Left renal pelvis (tissue), 4 donors: ENCODE measurements around the gene GREB1L. TPM values are rescaled to one million over a fixed set of nuclear protein-coding genes. Genes with fewer than 3 reads are reported as not detected.
"Not testable (repeated sequence)": the region's sequence is repeated elsewhere in the genome, so short reads cannot be mapped to it uniquely, and the experiment has no call there.

Experiments used
- DNase-seq, 4 donors: peaks; one replicate each; pipeline ENCODE4 v3.0.0-alpha.2; 2013; ENCODE audit warnings: low read depth in 4 of 4, low spot score in 3 of 4
- polyA plus RNA-seq, 4 donors: library from polyadenylated mRNA; unstranded; fragments of 120-200 nt; gene quantifications; one replicate each; pipeline ENCODE4 v1.2.1, GENCODE V29; 2013; ENCODE audit not compliant: insufficient read length in 4 of 4

Gene GREB1L
- polyA plus RNA-seq, 4 donors = 2.6 to 6.7 (median 3.7) TPM

DNA sequence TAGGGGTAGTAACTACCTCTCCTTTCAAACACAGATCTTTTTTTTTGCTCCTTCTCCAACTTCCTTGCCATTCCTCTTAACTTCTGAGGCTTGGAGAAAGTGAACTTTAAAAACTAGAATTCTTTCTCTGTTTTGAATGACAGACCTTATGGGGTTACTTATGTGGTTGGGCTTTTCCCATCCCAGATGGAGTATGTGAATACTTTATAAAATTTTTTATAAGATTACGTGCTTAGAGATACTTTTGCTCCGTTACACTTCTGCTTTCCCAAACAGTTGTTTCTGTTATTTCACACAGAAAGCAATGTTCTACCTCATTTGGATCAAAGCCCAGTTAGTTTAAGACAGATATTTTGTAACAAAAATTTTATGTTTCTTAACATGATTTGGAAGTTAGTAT, 20.2 kb downstream of the GREB1L start:
- no peak for DNase-seq

DNA sequence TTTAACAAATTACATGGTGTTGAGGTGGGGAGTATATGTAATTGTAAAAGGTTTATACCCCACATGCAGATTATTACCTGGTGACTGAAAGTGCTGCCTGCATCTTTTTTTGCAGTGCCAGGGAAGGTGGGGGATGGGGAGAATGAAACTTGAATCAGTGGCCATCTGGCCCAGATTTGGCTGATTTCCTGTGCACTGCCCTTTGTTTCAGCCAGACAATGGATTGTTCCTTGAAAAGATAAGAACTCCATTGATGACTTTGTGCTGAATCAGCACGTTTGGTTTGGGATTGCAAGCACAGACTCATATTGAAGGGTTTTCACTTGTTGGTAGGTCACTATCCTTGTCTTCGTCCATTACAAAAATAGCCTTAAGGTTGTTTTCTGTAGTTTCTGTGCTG, 20.9 kb downstream of the GREB1L start:
- DNase-seq = no peak

DNA sequence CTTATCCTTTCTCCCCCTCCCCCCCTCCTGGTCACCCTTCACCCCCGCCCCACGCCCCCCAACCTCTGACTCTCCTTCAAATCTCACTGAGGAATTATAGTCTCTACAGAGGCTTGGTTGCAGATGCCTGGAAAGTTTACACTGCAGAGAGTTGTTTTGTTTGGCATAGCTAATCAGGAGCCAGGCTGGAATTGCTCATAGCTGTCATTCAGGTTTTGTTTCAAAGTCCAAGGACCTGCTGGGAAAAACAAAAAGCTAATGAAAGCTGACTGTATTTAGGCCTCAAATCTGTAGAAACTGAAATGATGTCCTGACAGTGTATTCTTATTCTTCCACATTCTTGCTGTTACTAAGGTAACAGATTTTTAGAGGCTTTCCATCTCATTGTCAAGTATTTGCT, 22.6 kb downstream of the GREB1L start:
- peak in 2 of 4 donors; percentile 46 to 55 for DNase-seq

DNA sequence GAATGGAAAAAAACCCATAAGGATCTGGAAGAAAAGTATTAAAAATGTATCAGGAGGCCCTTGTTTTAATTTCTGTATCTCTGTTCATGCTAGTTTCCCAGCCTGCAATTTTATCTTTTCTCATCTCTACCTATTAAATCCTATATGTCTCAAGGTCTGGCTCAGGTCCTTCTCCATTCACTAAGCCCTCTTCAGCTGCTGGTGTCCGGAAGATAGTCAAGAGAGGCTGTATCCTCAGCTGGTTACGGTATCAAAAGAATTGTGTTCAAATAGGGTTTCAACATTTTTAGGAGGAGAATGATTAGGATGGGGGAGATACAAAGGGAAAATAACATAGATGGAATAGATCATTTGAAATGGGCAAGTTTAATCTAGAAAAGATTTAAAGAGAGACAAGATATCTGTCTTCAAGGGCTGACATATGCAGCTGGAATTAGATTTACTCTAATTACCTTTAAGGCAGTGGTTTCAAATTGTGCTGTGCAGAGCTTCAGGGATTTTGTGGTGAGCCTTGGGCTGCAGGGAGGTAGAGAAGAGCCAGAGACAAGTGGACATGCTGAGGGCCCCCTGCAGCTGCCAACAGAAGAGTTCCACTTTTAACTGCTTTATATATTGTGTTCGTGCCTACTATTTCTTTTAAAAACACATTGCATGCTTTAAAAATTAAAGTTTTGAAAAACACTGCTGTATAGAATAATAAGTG, 24.1 kb downstream of the GREB1L start:
- no peak for DNase-seq

DNA sequence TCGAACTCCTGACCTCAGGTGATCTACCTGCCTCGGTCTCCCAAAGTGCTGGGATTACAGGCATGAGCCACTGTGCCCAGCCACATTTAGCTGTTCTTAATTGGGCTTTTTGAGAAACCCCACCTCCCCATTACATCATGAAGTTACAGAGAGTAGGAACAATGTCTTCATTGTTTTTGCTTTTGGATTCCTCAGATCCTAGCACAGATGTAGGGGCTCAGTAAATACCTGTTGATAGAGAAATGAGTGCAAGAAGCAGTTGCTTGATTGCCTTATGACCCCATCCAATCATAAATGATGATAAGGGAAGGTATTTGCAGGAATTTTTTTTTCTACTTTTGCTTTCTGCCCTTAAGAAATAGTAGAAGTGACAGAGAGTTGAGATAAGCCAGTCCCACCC, 25.4 kb downstream of the GREB1L start:
- DNase-seq = no peak

DNA sequence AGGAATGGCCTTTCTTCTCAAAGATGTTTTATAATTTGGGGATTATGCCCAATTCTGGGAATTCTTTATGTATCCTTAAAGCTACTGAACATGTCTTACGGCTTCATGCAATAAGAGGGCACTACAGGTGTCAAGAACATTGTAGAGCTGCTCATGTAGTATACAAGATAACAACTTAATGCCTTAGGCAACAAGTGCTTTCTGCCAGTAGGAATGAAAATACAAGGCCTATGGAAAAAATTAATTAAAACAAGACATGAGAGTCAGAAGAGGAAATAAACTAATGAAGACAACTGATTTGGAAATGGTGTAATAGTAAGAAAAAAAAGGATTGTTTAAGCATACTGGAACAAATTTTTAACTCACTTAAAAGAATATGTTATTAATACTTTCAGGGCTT, 27.3 kb downstream of the GREB1L start:
- DNase-seq = no peak

DNA sequence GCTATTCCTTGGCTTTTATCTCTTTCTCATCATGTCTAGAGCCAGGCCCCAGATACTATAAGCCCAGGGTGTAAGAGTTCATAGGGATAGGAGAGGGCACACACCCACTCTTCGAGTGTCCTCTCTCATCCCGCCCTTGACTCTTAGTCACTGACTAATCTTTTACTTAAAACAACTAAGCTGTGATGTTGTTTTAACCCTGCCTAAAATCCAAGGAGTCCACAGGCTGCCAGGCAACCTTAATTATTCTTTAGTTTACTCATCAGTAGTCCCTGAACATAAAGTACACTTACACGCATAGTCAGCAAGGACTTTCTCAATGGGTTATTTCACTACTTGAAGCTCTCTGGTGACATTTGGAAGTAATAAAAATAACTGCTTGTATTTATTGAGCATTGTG, 28.4 kb downstream of the GREB1L start:
- DNase-seq = no peak

DNA sequence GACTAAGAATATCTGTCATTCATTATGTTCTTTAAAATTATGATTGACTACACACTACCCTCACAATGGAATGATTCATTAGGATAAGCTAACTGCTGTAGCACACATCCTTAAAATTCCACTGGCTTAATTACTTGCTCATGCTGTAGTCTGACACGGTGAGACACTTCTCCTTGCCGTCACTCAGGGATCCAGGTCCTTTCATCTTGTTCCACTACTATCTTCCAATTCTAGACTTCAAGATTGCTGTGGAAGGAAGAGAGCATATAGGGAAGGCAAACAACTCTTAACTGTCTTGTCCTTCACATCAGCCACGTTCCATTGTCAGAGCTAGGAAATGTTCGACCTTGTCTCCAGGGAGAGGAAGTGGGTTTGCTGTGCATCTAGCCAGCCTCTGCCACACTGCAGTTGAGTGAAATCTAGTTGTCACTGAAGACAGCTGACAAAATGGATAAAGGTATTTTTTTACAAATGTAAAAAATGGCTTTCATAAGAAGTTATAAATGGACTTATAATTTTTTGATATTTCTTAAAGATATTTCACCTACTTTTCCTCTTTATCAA, 30.1 kb downstream of the GREB1L start:
- no peak for DNase-seq

DNA sequence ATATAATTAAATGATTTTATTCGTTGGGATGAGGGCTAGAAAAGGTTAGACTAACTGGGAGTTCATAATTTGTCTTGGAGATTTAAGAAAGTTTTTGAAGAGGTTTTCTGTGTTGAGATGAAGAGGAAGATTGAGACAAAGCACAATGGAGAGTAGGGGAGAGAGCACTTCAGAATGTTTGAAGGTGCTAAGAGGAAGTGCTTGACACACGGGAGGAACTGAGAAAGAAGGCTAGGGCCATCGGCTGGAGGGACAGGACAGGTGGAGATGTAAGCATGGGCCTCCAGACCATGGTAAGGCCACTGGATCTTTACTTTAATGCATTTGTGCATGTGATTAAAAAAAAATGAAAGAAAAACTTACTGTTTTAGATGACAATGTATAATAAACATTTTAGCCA, 31.5 kb downstream of the GREB1L start:
- no peak for DNase-seq

DNA sequence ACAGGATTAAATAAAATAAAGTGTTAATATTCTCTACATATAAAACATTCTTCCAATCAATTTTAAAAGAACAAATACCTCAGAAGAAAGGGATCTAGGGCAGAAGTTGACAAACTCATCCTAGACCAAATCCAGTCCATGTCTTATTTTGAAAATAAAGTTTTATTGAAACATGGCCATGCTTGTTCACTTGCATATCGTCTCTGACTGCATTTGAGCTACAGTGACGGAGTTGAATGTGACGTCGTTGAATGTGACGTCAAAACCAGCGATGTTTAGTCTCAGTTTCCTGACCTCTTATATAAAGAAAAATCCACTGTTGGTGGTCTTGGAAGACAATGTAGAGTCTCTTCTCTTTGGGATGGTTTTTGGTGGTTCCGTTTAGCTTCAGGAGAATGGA, 33.6 kb downstream of the GREB1L start:
- no peak for DNase-seq

DNA sequence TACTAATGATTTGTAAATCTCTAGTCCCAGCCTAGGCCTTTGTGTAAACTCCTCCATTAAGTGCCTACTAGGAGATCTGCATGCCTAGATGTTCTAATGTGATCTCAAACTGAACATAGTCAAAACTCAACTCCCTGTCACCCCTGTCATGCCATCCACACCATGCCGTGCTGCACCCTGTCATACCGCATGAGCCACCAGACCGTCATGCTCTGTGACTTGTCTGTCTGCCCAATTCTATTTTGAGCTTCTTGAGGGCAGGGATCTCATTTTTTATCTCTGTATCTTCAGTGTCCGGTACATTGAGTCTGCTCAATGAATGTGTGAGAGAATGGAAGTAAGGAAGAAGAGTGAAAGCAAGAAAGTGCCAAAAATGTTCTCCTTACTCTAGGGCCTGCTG, 35.5 kb downstream of the GREB1L start:
- DNase-seq = no peak

DNA sequence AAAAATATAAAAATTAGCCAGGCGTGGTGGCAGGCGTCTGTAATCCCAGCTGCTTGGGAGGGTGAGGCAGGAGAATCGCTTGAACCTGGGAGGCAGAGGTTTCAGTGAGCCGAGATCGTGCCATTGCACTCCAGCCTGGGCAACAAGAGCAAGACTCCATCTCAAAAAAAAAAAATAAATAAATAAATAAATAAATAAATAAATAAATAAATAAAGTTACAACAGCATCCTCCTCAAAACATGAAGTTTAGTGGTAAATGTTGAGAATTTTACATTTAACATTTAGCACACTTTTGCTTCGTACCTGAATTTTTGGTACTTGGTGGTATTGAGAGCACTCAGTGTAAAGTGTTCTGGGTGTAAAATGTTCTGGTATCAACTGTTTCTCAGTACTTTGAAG, 36.2 kb downstream of the GREB1L start:
- not testable (repeated sequence) for DNase-seq

DNA sequence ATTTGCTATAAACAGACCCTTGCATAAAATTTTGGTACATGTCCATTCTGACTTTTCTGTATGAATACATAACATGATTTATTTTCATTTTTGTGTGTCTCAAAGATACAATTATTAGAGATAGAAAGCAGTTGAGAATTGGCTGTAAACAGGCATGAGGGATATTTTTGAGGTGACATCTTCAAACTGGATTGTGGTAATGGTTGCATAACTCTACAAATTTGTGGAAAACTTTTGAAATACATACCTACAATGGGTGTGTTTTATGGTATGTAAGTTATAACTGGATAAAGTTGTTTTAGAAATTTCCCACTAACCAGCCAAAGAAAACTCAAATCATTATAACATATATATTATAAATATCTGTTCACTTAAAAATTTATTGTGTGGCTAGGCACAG, 39.6 kb downstream of the GREB1L start:
- no peak for DNase-seq

DNA sequence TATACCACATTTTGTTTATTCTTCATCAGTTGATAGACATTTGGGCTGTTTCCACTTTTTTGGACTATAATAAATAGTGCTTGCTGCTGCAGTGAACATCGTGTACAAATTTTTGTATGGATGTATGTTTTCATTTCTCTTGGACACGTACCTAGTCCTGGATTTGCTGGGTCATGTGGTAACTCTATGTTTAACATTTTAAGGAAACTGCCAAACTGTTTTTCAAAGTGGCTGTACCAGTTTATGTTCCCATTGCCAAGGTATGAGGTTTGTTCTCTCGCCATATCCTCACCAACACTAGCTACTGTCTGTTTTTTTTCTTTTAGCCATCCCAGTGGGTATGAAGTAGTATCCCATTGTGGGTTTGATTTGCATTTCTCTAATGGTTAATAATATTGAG, 42.5 kb downstream of the GREB1L start:
- no peak for DNase-seq

DNA sequence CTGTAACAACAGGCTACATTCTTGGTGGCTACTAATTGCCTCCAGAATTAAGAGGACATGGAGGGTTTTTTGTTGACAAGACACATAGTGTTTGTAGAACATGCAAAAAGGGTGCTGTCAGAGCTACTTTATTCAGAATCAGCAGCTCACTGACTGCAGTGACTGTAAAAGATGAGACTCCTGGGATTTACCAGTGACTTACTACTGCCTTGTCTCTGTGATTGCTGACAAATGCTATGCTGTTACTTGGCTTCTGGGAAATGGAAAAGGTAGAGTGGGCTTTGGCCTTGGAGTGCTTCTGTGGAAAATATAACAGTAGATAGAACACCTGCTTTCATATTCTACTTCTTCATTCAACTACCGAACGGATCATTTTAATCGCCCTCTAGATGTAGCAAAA, 47.8 kb downstream of the GREB1L start:
- DNase-seq = no peak

DNA sequence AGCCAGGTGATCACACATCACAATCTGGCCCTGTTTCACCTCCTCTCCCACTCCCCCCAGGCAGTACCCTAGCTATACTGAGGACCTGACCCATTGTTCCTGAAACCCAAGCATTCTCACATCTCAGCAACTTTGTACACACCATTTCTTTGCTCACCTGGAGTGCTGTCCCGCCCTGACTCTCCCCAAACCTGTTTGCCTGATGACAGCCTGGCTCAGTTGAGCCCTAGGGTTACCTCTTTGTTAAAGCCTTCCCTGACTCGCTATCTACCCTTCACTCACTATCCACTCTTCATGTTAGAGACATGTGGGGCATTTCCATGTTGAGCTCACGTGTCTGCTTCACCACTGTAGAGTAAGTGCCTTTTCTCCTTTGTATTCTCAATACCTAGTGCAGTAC, 49.1 kb downstream of the GREB1L start:
- DNase-seq = no peak

DNA sequence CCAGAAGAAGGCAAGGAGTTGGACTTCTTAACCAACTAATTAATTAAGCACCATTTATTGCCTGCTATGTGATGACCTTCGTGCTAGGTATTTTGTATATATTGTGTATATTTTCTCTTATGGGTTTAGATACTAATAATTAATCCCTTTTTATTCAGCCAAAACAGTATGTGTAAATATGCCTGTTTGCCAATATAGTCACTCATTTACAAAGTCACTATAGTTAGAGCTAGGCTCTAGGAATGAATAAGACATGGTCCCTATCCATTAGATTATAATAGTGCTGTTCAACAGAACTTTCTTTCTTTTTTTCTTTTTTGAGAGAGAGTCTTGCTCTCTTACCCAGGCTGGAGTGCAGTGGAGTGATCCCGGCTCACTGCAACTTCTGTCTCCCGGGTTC, 51.4 kb downstream of the GREB1L start:
- no peak for DNase-seq

DNA sequence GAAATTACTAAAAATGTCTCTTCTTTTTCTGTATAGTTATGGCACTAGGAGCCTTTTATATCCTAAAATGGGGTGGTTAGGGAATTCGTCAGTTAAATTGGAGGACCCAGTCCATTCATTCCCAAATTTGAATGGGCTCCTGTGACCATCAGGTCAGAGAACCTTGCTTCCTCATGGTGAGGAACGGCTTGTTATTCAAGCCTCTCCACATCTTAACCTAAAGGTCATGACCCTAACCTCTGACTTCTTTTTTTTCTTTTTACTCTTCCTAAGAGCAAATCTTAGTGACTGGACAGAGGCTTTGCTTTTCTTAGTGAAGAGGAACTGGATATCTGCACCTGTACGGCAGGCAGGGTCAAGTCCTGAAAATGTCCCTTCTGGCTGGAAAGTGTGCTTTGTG, 53.1 kb downstream of the GREB1L start:
- no peak for DNase-seq

DNA sequence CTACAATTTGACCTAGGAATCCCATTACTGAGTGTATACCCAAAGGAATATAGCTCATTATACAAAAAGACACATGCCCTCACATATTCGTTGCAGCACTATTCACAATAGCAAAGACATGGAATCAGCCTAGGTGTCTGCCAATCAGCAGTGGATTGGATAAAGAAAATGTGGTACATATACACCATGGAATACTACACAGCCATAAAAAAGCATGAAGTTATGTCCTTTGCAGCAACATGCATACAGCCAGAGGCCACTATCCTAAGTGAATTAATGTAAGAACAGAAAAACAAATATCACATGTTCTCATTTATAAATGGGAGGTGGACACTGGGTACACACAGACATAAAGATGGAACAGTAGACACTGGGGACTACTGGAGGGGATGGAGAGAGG, 54.0 kb downstream of the GREB1L start:
- DNase-seq = no peak

DNA sequence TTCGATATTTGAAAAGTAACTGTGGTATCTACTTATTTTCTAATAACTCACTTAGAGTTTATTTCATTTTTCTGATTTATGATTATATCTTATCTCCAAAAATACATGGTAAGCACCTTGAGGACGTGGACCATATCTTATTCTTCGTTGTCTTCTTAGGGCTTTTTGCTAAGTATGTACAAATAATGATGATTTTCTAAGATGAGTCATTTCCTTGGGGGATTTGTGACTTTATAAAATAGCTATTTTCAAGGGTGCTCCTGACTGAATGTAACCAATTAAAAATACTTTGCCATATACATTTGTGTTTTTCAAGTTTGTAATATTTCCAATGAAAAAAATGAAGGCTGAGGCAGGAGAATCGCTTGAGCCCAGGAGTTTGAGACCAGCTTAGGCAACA, 56.3 kb downstream of the GREB1L start:
- DNase-seq = no peak

DNA sequence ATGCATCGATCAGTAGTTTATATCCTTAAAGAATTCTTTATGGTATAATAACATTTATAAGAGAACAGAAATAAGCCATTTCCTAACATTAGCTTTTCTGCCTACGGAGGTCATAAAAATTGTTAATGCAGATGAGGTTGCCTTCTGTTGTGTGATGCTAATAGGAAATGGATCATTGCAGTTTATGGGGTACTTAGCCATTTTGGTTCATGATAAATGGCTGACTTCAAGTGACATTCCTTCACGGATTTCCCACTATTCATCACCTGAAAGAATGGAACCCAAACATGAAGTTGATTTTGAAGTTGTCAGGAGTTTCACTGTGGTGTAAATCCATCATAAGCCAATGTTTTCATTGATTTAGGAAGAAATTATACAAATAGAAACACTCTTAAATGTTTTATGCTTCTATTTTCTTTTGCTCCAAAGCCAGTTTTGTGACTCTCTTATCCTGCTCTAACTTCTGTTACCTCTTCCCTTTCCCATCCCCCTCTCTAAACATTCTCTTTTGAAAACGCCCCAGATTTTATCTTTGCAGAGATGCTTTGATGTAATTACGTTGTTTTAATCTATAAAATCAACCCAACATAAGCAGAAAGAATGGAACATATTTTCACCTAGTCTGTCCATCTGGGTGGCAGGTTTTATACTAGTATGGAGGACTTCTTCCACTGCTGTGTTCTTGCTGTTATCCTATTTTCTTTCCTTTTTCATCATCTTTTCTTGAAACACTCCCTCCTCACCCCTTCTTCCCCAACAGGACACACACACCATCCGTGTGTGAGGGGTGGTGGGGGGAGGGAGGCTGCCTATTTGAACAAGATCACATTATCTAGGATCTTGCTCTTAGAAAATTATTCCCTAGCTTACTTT, 58.2 kb downstream of the GREB1L start:
- DNase-seq = peak in 2 of 4 donors; percentile 3 to 4

DNA sequence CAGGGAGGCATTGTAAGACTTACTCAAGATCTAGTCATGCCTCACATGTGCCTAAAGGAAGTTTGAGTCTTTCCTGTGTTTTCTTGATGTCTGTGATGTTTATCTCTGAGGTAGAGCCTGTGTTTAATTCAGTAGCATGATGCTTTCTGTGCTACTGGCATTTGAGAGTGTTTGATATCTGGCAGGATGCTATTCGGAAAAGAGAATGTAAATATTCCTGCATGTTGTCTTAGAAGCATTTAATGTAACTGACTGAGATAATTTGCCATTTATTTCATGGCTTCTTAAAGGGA, 58.8 kb downstream of the GREB1L start:
- no peak for DNase-seq
